ENCODE data around the gene DLEC1.

- TF ChIP-seq CTCF (IDR thresholded peaks at IDR 0.05; ENCODE audit: low read depth, low read length) (no peak), EZH2phosphoT487 (IDR thresholded peaks at IDR 0.05; ENCODE audit: low read depth) (no peak)
Measured at GRCh38 chr3:37999836-38000235, 39.2 kb upstream of the DLEC1 start.
